ENCODE data around the gene RSPH6A.

Gene RSPH6A

DNA sequence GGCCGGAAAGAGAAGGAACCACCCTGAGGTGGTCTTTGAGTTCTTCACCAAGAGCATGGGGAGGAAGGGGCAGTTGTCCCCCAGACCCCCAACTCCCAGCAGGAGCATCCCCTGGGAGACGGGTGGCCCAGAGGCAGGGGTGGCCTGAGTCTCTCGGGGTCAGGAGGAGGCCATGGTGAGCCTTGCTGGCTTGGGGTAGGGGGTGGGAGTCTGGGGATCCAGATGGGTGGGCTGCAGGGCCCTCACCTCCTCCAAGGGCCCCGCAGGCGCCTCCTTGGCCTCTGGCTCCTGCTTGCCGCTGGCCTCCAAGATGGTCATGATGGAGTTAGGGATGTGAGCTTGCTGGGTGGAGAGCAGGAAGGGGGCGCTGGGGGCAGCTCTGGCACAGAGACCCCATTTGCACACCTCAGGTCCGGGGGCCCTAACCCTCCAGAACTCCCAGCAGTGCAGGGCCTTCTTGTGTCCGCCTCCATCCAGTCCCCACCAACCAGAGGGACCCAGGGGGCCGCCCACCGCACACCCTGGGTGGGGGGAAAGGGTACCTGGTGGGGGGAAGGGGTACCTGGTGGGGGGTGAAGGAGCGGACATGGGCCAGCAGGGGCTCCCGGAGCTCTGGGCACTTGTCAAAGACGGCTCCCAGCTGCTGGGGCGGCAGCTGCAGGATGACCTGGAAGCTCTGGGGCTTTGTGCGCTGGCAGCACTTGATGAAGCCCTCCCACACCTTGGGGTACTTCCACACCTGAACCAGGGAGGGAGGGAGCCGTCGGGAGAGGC lies 1.3 kb upstream of the RSPH6A start:
- DNase-seq (ENCODE audit: low read depth), result no peak
- in situ Hi-C loops (cut with HindIII; ENCODE audit: low sequenced_read_pairs), result no loop called here
- TF ChIP-seq, protein P1, sequence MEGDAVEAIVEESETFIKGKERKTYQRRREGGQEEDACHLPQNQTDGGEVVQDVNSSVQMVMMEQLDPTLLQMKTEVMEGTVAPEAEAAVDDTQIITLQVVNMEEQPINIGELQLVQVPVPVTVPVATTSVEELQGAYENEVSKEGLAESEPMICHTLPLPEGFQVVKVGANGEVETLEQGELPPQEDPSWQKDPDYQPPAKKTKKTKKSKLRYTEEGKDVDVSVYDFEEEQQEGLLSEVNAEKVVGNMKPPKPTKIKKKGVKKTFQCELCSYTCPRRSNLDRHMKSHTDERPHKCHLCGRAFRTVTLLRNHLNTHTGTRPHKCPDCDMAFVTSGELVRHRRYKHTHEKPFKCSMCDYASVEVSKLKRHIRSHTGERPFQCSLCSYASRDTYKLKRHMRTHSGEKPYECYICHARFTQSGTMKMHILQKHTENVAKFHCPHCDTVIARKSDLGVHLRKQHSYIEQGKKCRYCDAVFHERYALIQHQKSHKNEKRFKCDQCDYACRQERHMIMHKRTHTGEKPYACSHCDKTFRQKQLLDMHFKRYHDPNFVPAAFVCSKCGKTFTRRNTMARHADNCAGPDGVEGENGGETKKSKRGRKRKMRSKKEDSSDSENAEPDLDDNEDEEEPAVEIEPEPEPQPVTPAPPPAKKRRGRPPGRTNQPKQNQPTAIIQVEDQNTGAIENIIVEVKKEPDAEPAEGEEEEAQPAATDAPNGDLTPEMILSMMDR (IDR thresholded peaks at IDR 0.05; ENCODE audit: low read depth, low read length, missing control alignments), result no peak

DNA sequence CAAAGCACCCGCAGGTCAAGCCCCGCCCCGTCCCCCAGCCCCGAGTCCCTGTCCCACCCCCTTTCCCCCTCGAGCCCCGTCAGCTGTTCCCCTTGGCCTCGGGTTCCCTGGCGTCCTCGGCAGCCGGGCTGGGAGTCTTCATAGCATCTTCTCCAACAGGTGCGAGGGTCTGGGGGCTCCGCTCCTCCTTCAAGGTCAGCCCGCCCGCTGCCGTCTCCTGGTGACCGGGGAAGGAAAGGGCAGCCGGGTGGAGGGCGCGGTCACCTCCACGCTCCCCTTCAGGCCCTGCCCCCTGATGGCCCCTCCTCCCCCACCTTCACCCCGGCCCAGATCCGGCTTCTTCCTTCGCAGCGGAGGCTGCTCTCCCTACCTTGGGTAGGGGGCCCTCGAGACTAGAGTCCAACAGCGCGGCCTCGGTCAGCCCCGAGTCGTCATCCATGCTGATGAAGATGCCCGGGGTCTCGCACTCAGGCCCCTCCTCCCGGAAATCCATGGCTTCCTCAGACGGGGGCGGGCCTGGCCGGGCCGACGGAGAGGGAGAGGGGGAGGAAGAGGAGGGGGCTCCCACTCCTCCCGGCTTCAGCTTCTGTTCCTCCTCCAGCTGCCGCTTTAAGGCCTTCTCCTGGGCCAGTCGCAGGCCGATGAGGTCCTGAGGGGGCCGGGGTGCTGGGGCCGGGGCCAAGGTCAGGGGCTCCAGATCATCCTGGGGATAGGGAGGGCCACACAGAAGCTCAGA lies 541 bp upstream of the RSPH6A start:
- in situ Hi-C loops (cut with HindIII; ENCODE audit: low sequenced_read_pairs), result no loop called here
- no peak overlapping the region for H3K4me3 ChIP-seq (ENCODE audit: low read depth, low read length)
- TF ChIP-seq, protein P1 (IDR thresholded peaks at IDR 0.05; ENCODE audit: low read depth, low read length, missing control alignments), result no peak
- DNase-seq (ENCODE audit: low read depth), result no peak

More for the DNA sequence above, 1.3 kb upstream of the RSPH6A start:
- H3K4me3 ChIP-seq (ENCODE audit: low read depth, low read length), result no peak overlapping the region

DNA sequence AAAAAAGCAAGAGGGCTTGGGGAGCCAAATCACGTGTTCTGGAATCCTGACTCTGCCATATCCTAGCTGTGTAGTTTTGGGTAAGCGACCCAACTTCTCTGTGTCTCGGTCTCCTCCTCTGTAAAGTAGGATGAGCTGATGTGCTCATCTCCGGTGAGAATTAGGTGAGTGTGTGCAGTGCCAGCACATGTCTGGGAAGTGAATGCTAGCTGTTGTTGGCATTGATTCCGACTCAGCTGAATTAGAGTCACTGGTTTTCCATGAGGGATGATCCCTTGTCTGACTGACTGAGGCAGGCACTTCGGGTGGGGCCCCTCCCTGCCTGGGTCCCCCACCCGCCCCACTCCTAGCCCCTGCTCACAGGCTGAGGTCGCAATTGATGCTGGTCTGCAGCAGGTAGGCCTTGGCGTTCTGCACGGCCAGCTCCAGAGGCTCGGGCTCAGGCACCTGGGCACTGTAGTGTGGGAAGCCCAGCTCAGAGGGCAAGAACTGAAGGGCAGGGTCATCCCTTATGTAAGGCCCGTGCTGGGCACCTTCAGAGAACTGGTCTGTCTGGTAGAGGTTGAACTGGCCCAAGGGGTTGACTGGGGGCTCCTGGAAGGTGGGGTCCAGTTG lies 835 bp downstream of the RSPH6A start:
- TF ChIP-seq, protein P1 (IDR thresholded peaks at IDR 0.05; ENCODE audit: low read depth, low read length, missing control alignments), result no peak
- H3K4me3 ChIP-seq (ENCODE audit: low read depth, low read length), result no peak overlapping the region
- DNase-seq (ENCODE audit: low read depth), result no peak
- in situ Hi-C loops (cut with HindIII; ENCODE audit: low sequenced_read_pairs), result no loop called here

DNA sequence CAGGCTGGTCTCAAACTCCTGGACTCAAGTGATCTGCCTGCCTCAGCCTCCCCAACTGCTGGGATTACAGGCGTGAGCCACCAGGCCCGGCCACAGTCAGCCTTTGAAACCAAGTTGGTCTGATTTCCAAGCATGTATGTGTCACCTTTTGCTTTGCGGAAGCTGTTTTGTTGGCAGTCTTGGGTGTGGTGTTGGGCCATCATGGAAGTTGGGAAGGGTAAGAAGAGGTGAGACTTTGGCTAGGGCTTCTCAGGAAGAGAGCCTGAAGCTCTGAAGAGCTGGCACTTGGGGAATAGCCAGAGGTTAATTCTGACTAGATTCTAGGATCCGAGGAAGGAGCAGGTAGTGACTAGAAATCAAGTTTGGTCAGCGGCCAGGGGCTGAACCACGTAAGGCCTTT lies 2.8 kb downstream of the RSPH6A start:
- H3K4me3 ChIP-seq (ENCODE audit: low read depth, low read length), result no peak overlapping the region
- no peak for DNase-seq (ENCODE audit: low read depth)
- in situ Hi-C loops (cut with HindIII; ENCODE audit: low sequenced_read_pairs), result no loop called here
- TF ChIP-seq, protein P1 (IDR thresholded peaks at IDR 0.05; ENCODE audit: low read depth, low read length, missing control alignments), result no peak

DNA sequence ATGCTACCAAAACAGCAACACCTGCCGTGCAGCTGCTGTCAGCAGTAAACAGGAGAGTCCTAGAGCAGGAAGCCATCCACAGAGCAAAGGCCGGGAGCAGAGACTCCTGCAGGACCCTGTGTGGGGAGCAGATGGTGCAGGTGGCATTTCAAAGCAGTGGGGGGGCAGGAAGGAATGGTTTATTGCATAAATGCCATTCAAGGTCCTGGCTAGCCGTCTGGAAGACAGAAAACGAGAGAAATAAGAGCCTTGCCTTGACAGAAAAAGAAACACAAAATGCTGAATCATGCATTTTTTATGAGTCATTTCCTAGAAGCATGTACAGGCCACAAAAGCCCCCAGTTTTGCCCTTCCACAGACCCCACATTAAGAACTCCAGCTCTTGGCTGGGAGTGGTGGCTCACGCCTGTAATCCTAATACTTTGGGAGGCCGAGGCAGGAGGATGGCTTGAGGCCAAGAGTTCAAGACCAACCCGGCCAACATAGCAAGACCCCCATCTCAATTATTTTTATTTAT lies 5.4 kb downstream of the RSPH6A start:
- H3K4me3 ChIP-seq (ENCODE audit: low read depth, low read length), result no peak overlapping the region
- in situ Hi-C loops (cut with HindIII; ENCODE audit: low sequenced_read_pairs), result no loop called here
- TF ChIP-seq, protein P1 (IDR thresholded peaks at IDR 0.05; ENCODE audit: low read depth, low read length, missing control alignments), result no peak
- DNase-seq (ENCODE audit: low read depth), result peak; percentile 37

DNA sequence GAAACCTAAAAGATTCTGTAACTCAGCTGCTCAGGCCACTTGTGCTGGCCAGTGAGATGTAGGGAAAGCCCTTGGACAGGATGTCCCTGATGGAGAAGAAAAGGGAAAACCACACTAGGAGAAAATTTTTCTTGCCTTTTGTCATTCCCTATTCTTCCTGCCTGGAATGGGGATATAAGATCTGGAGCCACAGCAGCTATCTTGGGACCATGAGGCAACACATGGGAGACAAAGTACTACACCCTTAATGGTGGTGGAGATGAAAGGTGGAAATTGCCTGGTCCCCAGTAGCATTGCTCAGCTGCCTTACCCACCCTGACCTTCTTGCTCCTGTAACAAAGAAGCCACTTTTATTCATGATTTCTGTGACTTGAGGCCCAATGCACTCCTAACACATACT lies 9.4 kb downstream of the RSPH6A start:
- in situ Hi-C loops (cut with HindIII; ENCODE audit: low sequenced_read_pairs), result no loop called here
- TF ChIP-seq, protein P1 (IDR thresholded peaks at IDR 0.05; ENCODE audit: low read depth, low read length, missing control alignments), result no peak
- H3K4me3 ChIP-seq (ENCODE audit: low read depth, low read length), result no peak overlapping the region
- DNase-seq (ENCODE audit: low read depth), result no peak
